ENCODE measurements around the gene ST8SIA4. TPM values are rescaled to one million over a fixed set of nuclear protein-coding genes. Genes with fewer than 3 reads are reported as not detected.

The ST8SIA4 gene
- total and polyA plus RNA-seq, 10 of the 15 experiments (the other 5 are each of a cell fraction or from before 2014, with no cell fraction given) = 4.4 to 30.9 (median 19.5) TPM

DNA sequence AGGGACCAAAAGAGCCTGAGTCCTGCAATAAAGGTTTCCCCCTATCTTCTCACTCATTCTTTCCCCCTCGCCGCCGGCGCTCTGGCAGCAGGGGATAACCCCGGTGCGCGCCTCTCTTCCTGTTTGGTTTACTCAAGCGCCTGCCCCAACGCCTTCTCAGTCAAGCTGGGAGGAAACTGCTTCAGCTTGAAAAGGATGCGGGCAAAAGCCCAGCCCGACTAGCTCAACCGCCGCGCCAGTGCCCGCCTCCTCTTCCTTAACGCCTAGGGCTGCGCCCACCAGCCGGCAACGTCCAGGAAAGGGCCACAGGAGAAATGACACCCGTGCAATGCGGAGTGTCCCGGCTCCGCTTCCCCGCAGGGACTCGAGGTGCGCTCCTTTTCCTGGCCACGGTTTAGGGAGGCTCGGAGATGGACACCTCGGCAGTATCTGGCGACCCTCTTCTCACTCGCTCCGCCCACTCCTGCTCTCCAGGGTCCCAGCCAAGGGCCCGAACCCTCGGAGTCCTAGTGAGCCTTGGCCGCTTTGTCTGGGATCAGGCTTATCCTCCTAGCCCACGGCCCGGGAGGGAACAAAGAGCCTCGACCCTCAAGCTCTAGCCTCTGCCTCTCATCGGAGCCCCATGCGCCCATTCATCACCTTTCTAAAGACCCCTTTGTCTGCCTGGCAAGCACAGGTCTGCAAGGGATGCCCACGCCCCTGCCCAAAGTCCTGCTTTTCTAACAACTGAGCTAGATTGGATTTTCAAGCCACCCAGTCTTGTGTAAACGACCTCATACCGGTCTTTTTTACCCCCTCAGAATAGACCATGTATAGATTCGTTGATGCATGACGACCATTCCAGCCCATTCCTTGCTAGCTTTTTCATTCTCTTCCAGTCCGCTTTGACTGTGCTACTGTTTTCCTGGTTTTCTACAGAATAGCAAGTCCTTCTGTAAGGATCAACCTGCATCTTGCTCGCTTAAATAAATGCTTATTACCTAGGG is 2.0 kb downstream of the ST8SIA4 start (continued):
- TF ChIP-seq, protein P1, sequence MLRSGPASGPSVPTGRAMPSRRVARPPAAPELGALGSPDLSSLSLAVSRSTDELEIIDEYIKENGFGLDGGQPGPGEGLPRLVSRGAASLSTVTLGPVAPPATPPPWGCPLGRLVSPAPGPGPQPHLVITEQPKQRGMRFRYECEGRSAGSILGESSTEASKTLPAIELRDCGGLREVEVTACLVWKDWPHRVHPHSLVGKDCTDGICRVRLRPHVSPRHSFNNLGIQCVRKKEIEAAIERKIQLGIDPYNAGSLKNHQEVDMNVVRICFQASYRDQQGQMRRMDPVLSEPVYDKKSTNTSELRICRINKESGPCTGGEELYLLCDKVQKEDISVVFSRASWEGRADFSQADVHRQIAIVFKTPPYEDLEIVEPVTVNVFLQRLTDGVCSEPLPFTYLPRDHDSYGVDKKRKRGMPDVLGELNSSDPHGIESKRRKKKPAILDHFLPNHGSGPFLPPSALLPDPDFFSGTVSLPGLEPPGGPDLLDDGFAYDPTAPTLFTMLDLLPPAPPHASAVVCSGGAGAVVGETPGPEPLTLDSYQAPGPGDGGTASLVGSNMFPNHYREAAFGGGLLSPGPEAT (IDR thresholded peaks at IDR 0.05; ENCODE audit: low read depth) = peak; percentile 28
- TF ChIP-seq ETV6 (conservative IDR thresholded peaks at IDR 0.05 in 1 of 2, IDR thresholded peaks at IDR 0.05 in 1 of 2; ENCODE audit: borderline replicate concordance in 1 of 2, low read depth in 1 of 2) (peak in 1 of 2 experiments; percentile 84; a peak in 2 of 4 replicates), IKZF2 (IDR thresholded peaks at IDR 0.05) (peak in 1 of 2 experiments; percentile 19; a peak in 3 of 4 replicates), NR2C1 (IDR thresholded peaks at IDR 0.05) (no peak), MTA3 (IDR thresholded peaks at IDR 0.05; ENCODE audit: borderline replicate concordance, low read length) (no peak), KAT2A (conservative IDR thresholded peaks at IDR 0.05; ENCODE audit: control insufficient read depth, low read depth, low read length) (no peak), NFXL1 (IDR thresholded peaks at IDR 0.05; ENCODE audit: borderline replicate concordance) (no peak), HCFC1 (IDR thresholded peaks at IDR 0.05; ENCODE audit: low read length) (no peak), BACH1 (IDR thresholded peaks at IDR 0.05; ENCODE audit: borderline replicate concordance) (peak; percentile 62; the same call in 1 of the 2 replicates), RAD51 (IDR thresholded peaks at IDR 0.05) (no peak), DPF2 (IDR thresholded peaks at IDR 0.05) (peak; percentile 57), JUND (IDR thresholded peaks at IDR 0.05; ENCODE audit: low read depth, low read length) (no peak), POLR2A (IDR thresholded peaks at IDR 0.05; ENCODE audit: low read depth, low read length) (peak; percentile 81)
- TF ChIP-seq, protein P2, sequence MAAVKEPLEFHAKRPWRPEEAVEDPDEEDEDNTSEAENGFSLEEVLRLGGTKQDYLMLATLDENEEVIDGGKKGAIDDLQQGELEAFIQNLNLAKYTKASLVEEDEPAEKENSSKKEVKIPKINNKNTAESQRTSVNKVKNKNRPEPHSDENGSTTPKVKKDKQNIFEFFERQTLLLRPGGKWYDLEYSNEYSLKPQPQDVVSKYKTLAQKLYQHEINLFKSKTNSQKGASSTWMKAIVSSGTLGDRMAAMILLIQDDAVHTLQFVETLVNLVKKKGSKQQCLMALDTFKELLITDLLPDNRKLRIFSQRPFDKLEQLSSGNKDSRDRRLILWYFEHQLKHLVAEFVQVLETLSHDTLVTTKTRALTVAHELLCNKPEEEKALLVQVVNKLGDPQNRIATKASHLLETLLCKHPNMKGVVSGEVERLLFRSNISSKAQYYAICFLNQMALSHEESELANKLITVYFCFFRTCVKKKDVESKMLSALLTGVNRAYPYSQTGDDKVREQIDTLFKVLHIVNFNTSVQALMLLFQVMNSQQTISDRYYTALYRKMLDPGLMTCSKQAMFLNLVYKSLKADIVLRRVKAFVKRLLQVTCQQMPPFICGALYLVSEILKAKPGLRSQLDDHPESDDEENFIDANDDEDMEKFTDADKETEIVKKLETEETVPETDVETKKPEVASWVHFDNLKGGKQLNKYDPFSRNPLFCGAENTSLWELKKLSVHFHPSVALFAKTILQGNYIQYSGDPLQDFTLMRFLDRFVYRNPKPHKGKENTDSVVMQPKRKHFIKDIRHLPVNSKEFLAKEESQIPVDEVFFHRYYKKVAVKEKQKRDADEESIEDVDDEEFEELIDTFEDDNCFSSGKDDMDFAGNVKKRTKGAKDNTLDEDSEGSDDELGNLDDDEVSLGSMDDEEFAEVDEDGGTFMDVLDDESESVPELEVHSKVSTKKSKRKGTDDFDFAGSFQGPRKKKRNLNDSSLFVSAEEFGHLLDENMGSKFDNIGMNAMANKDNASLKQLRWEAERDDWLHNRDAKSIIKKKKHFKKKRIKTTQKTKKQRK (IDR thresholded peaks at IDR 0.05; ENCODE audit: low read depth, low read length) = no peak; the same call in 1 of the 2 replicates
- TF ChIP-seq, protein P3, sequence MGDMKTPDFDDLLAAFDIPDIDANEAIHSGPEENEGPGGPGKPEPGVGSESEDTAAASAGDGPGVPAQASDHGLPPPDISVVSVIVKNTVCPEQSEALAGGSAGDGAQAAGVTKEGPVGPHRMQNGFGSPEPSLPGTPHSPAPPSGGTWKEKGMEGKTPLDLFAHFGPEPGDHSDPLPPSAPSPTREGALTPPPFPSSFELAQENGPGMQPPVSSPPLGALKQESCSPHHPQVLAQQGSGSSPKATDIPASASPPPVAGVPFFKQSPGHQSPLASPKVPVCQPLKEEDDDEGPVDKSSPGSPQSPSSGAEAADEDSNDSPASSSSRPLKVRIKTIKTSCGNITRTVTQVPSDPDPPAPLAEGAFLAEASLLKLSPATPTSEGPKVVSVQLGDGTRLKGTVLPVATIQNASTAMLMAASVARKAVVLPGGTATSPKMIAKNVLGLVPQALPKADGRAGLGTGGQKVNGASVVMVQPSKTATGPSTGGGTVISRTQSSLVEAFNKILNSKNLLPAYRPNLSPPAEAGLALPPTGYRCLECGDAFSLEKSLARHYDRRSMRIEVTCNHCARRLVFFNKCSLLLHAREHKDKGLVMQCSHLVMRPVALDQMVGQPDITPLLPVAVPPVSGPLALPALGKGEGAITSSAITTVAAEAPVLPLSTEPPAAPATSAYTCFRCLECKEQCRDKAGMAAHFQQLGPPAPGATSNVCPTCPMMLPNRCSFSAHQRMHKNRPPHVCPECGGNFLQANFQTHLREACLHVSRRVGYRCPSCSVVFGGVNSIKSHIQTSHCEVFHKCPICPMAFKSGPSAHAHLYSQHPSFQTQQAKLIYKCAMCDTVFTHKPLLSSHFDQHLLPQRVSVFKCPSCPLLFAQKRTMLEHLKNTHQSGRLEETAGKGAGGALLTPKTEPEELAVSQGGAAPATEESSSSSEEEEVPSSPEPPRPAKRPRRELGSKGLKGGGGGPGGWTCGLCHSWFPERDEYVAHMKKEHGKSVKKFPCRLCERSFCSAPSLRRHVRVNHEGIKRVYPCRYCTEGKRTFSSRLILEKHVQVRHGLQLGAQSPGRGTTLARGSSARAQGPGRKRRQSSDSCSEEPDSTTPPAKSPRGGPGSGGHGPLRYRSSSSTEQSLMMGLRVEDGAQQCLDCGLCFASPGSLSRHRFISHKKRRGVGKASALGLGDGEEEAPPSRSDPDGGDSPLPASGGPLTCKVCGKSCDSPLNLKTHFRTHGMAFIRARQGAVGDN (IDR thresholded peaks at IDR 0.05) = peak; percentile 18; the same call in 1 of the 2 replicates
- TF ChIP-seq, protein P4, sequence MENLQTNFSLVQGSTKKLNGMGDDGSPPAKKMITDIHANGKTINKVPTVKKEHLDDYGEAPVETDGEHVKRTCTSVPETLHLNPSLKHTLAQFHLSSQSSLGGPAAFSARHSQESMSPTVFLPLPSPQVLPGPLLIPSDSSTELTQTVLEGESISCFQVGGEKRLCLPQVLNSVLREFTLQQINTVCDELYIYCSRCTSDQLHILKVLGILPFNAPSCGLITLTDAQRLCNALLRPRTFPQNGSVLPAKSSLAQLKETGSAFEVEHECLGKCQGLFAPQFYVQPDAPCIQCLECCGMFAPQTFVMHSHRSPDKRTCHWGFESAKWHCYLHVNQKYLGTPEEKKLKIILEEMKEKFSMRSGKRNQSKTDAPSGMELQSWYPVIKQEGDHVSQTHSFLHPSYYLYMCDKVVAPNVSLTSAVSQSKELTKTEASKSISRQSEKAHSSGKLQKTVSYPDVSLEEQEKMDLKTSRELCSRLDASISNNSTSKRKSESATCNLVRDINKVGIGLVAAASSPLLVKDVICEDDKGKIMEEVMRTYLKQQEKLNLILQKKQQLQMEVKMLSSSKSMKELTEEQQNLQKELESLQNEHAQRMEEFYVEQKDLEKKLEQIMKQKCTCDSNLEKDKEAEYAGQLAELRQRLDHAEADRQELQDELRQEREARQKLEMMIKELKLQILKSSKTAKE (IDR thresholded peaks at IDR 0.05; ENCODE audit: low read depth, poor library complexity, severe bottlenecking) = no peak

All from GM12878 (cell line).